ENCODE data around the gene RIPK4. TPM values are rescaled to one million over a fixed set of nuclear protein-coding genes. Genes with fewer than 3 reads are reported as not detected.

The RIPK4 gene
- polyA plus RNA-seq, 1 donor (not counting 4 experiments of a cell fraction or from before 2014, with no cell fraction given), result 18.4 TPM

DNA sequence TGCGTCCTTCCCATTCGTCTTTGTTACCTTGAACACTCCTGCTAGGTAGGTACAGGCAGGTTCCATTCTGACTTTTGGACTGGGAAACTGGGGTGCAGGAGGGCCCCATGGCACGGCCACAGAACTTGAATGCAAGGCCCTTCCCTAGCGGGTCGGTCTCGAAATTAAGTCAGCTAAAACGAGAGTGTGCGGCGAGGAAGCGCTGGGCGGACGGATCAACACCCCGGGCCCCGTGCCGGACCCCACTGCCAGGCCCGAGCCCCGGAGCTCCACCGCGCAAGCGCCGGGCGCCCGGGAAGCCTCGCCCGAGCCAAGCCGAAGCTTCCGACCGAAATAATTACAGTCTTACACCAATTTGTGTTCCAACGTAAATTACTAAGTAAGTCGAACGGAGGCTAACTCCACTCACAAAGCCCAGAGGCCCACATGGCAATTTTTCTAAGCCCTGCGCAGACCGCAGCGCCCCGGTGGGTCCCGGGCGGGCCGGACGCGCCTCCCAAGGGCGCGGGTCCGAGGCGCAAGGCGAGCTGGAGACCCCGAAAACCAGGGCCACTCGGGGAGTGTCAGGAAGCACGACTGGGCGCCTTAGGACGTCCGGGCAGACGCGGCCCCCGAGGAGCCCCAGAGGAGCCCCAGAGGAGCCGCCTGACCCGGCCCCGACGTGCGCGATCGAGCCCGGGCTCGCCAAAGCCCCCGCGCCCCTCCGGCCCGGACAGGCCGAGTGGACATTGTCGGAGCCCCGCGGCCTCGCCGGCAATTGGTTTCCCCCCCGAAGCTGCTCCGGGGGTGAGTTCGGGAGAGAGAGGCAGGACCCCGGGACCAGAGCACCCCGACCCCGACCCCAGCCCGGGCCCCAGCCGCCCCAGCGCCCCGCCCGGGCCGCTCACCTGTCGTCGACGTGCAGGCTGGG, 624 bp downstream of the RIPK4 start:
- FAIRE-seq, result no peak
- Histone ChIP-seq H3K36me3 (ENCODE audit: control insufficient read depth in 2 of 2, extremely low read depth in 1 of 2, insufficient read depth in 2 of 2, low read length in 2 of 2) (peaks cover 1 to 4% of the 10 kb centered on the region in 2 experiments), H3K4me1 (ENCODE audit: control insufficient read depth, extremely low read depth, insufficient read depth, low read length) (peaks cover 62% of the 10 kb centered on the region), H3K27ac (ENCODE audit: control insufficient read depth, insufficient read depth, low read length) (peak overlapping the region; percentile 80), H3K9me3 (ENCODE audit: control insufficient read depth, low read depth, low read length) (no peaks in the 10 kb centered on the region), H3K79me2 (ENCODE audit: control insufficient read depth, insufficient read depth, low read length) (peaks cover 57% of the 10 kb centered on the region), H3K27me3 (ENCODE audit: control insufficient read depth, extremely low read depth, insufficient read depth, low read length) (no peaks in the 10 kb centered on the region), H2AFZ (ENCODE audit: control insufficient read depth, low read length) (no peak overlapping the region), H3K4me3 (ENCODE audit: control insufficient read depth in 2 of 3, extremely low read depth in 1 of 3, insufficient read depth in 2 of 3, low read depth in 1 of 3, low read length in 3 of 3) (peak overlapping the region; percentile 79 to 92 (median 88)), H3K4me2 (ENCODE audit: control insufficient read depth, extremely low read depth, insufficient read depth, low read depth, low read length) (peak overlapping the region; percentile 95), H4K20me1 (ENCODE audit: control insufficient read depth, extremely low read depth, insufficient read depth, low read length) (peaks cover 48% of the 10 kb centered on the region), H3K9ac (ENCODE audit: control insufficient read depth, extremely low read depth, insufficient read depth, low read length) (peak overlapping the region; percentile 97), H3K9me1 (ENCODE audit: control insufficient read depth, extremely low read depth, insufficient read depth, low read length) (peaks cover 9% of the 10 kb centered on the region)
- no peak for DNase-seq (ENCODE audit: low read depth, low spot score)
- TF ChIP-seq EZH2 (IDR thresholded peaks at IDR 0.05; ENCODE audit: low read length), result no peak
- TF ChIP-seq, protein P1, sequence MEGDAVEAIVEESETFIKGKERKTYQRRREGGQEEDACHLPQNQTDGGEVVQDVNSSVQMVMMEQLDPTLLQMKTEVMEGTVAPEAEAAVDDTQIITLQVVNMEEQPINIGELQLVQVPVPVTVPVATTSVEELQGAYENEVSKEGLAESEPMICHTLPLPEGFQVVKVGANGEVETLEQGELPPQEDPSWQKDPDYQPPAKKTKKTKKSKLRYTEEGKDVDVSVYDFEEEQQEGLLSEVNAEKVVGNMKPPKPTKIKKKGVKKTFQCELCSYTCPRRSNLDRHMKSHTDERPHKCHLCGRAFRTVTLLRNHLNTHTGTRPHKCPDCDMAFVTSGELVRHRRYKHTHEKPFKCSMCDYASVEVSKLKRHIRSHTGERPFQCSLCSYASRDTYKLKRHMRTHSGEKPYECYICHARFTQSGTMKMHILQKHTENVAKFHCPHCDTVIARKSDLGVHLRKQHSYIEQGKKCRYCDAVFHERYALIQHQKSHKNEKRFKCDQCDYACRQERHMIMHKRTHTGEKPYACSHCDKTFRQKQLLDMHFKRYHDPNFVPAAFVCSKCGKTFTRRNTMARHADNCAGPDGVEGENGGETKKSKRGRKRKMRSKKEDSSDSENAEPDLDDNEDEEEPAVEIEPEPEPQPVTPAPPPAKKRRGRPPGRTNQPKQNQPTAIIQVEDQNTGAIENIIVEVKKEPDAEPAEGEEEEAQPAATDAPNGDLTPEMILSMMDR (optimal IDR thresholded peaks at IDR 0.05 in 1 of 3, IDR thresholded peaks at IDR 0.05 in 1 of 3, conservative IDR thresholded peaks at IDR 0.05 in 1 of 3; ENCODE audit: extremely low read depth in 1 of 3, insufficient read depth in 2 of 3, low read length in 3 of 3), result no peak
- dilution Hi-C loops (cut with MboI; ENCODE audit: extremely low pct_ligation_motif_present, low sequenced_read_pairs), result no loop called here

DNA sequence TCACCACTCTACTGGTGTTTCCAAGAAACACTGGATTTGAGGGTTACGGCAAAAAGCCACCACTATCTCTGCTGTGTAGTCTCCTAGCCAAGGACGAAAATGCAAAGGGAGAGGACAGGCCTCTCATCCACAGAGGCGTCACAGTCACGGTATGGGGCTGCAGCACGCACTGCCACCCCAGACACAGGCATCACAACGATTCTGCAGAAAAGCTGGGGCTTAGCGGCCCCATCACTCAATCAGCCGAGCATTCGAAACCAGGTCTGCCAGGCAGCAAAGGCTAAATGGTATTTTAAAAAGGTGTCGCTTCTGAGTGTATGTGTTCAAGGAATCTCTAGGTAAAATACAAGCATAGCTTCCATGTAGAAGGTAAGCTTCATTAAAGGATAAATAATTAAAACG, 1.4 kb downstream of the RIPK4 start:
- FAIRE-seq (peak; percentile 17), DNase-seq (ENCODE audit: low read depth, low spot score) (no peak)
- H3K4me3 ChIP-seq (ENCODE audit: control insufficient read depth in 2 of 3, extremely low read depth in 1 of 3, insufficient read depth in 2 of 3, low read depth in 1 of 3, low read length in 3 of 3), result peak overlapping the region; percentile 79 to 92 (median 88)
- no peaks in the 10 kb centered on the region for H3K9me3 ChIP-seq (ENCODE audit: control insufficient read depth, low read depth, low read length)
- H3K36me3 ChIP-seq (ENCODE audit: control insufficient read depth in 2 of 2, extremely low read depth in 1 of 2, insufficient read depth in 2 of 2, low read length in 2 of 2), result peaks cover 1 to 4% of the 10 kb centered on the region in 2 experiments
- H3K27ac ChIP-seq (ENCODE audit: control insufficient read depth, insufficient read depth, low read length), result peak overlapping the region; percentile 80
- dilution Hi-C loops (cut with MboI; ENCODE audit: extremely low pct_ligation_motif_present, low sequenced_read_pairs), result no loop called here
- H3K9me1 ChIP-seq (ENCODE audit: control insufficient read depth, extremely low read depth, insufficient read depth, low read length), result peaks cover 16% of the 10 kb centered on the region
- H3K79me2 ChIP-seq (ENCODE audit: control insufficient read depth, insufficient read depth, low read length), result peaks cover 65% of the 10 kb centered on the region
- H3K9ac ChIP-seq (ENCODE audit: control insufficient read depth, extremely low read depth, insufficient read depth, low read length), result peak overlapping the region; percentile 97
- H2AFZ ChIP-seq (ENCODE audit: control insufficient read depth, low read length), result no peak overlapping the region
- no peak for TF ChIP-seq EZH2 (IDR thresholded peaks at IDR 0.05; ENCODE audit: low read length)
- TF ChIP-seq, protein P1 (optimal IDR thresholded peaks at IDR 0.05 in 1 of 3, IDR thresholded peaks at IDR 0.05 in 1 of 3, conservative IDR thresholded peaks at IDR 0.05 in 1 of 3; ENCODE audit: extremely low read depth in 1 of 3, insufficient read depth in 2 of 3, low read length in 3 of 3), result no peak
- H3K27me3 ChIP-seq (ENCODE audit: control insufficient read depth, extremely low read depth, insufficient read depth, low read length), result no peaks in the 10 kb centered on the region
- peak overlapping the region; percentile 95 for H3K4me2 ChIP-seq (ENCODE audit: control insufficient read depth, extremely low read depth, insufficient read depth, low read depth, low read length)
- peaks cover 70% of the 10 kb centered on the region for H3K4me1 ChIP-seq (ENCODE audit: control insufficient read depth, extremely low read depth, insufficient read depth, low read length)
- peaks cover 56% of the 10 kb centered on the region for H4K20me1 ChIP-seq (ENCODE audit: control insufficient read depth, extremely low read depth, insufficient read depth, low read length)
